Measurements from ENCODE around the gene DSC3. TPM values are rescaled to one million over a fixed set of nuclear protein-coding genes. Genes with fewer than 3 reads are reported as not detected.

DSC3 gene
- total RNA-seq, 1 experiment from 2014 or later = 0.61 TPM

- Histone ChIP-seq H2AK5ac (ENCODE audit: insufficient read length, low read length) (no peak overlapping the region), H2BK120ac (ENCODE audit: low read depth, low read length, poor library complexity, severe bottlenecking) (no peak overlapping the region), H2BK20ac (ENCODE audit: low read depth, low read length, poor library complexity, severe bottlenecking) (no peak overlapping the region), H3T11ph (ENCODE audit: low read length) (no peak overlapping the region), H3K18ac (ENCODE audit: insufficient read length, low read depth, low read length) (no peak overlapping the region), H3K56ac (ENCODE audit: insufficient read length, low read depth, low read length) (no peak overlapping the region), H3K23ac (ENCODE audit: insufficient read length, low read depth, low read length) (no peak overlapping the region), H4K8ac (replicated peaks; ENCODE audit: insufficient read length, low read depth, low read length) (no peak overlapping the region), H3K79me1 (ENCODE audit: insufficient read depth, low read depth, low read length, poor library complexity, severe bottlenecking) (no peaks in the 10 kb centered on the region), H3K9ac (ENCODE audit: extremely low read depth, insufficient read length, low read length) (no peak overlapping the region), H2BK12ac (ENCODE audit: insufficient read length, low read depth, low read length) (no peak overlapping the region), H3K9me3 (ENCODE audit: control insufficient read depth, low read depth, low read length) (no peaks in the 10 kb centered on the region), H3K23me2 (ENCODE audit: insufficient read length, low read depth, low read length, poor library complexity, severe bottlenecking) (no peaks in the 10 kb centered on the region), H3K4ac (ENCODE audit: low read depth, low read length) (no peak overlapping the region), H2BK5ac (ENCODE audit: insufficient read length, low read length) (no peak overlapping the region), H2BK15ac (ENCODE audit: low read depth, low read length) (no peak overlapping the region), H3K27ac (ENCODE audit: insufficient read length, low read depth, low read length) (no peak overlapping the region), H4K5ac (ENCODE audit: insufficient read length, low read depth, low read length) (no peak overlapping the region), H4K20me1 (ENCODE audit: control insufficient read depth, insufficient read depth, insufficient read length) (no peaks in the 10 kb centered on the region), H3K27me3 (ENCODE audit: insufficient read depth, low read length) (no peaks in the 10 kb centered on the region), H3K4me2 (ENCODE audit: insufficient read depth, insufficient read length, low read length) (no peak overlapping the region), H3K4me1 (ENCODE audit: insufficient read depth, low read length) (no peaks in the 10 kb centered on the region), H2AFZ (ENCODE audit: low read length) (no peak overlapping the region), H4K91ac (ENCODE audit: insufficient read length, low read depth, low read length) (no peak overlapping the region), H3K14ac (ENCODE audit: insufficient read depth, low read length) (no peak overlapping the region), H3K79me2 (ENCODE audit: insufficient read depth, low read length) (no peaks in the 10 kb centered on the region)
- TF ChIP-seq CTCF (conservative IDR thresholded peaks at IDR 0.05) = no peak
- Mint-ChIP-seq H3K27me3 (ENCODE audit: low read depth) (peaks cover 2% of the 10 kb centered on the region; the same call in 1 of the 2 replicates), H3K9me3 (no peaks in the 10 kb centered on the region), H3K36me3 (ENCODE audit: insufficient read depth in 1 of 3, low read depth in 3 of 3) (no peaks in the 10 kb centered on the region), H3K4me1 (peaks cover 5 to 10% of the 10 kb centered on the region in 2 experiments), H3K4me3 (no peak overlapping the region), H3K27ac (no peak overlapping the region)
- DNase-seq = no peak
- no CpG with 5 or more reads among the region's 5 CpGs for WGBS (ENCODE audit: extremely low coverage, insufficient read length, low lambda C conversion rate)
Observed at GRCh38 chr18:30991397-30991796, 51.1 kb downstream of the DSC3 start.

All from H9 (cell line).